Neural cell (in vitro differentiated cells): ENCODE data around the gene LIMS2. TPM values are rescaled to one million over a fixed set of nuclear protein-coding genes. Genes with fewer than 3 reads are reported as not detected.

Source experiments
- H2AFZ ChIP-seq: fragments of 200-600, 300-800 bp; sonication (generic), shearing (Covaris generic); 2 replicates; pipeline ENCODE4 v1.6.0; 2014; ENCODE audit warnings: low read depth, mild to moderate bottlenecking, antibody characterized with exemption, low read length, moderate library complexity
- H3F3A ChIP-seq: fragments of 200-600 bp; shearing (Covaris generic); 2 replicates; pipeline ENCODE4 v1.6.1; 2016; ENCODE audit warnings: mild to moderate bottlenecking, moderate library complexity, mixed read lengths, antibody characterized with exemption, low read length; ENCODE audit not compliant: insufficient read depth, poor library complexity, severe bottlenecking
- H3K27ac ChIP-seq: fragments of 200-600, 300-800 bp; sonication (generic), shearing (Covaris generic); 2 replicates; pipeline ENCODE4 v1.5.1; 2014; ENCODE audit warnings: mild to moderate bottlenecking, low read length, moderate library complexity
- H3K27me3 ChIP-seq: fragments of 300-800, 200-600 bp; sonication (generic), shearing (Covaris generic); 2 replicates; pipeline ENCODE4 v1.6.0; 2014; ENCODE audit warnings: mild to moderate bottlenecking, low read depth, low read length, moderate library complexity; ENCODE audit not compliant: insufficient read depth
- H3K36me3 ChIP-seq: fragments of 300-800, 200-600 bp; sonication (generic), shearing (Covaris generic); 2 replicates; pipeline ENCODE4 v1.5.1; 2014; ENCODE audit warnings: mild to moderate bottlenecking, antibody characterized with exemption, low read length, moderate library complexity; ENCODE audit not compliant: insufficient read depth
- H3K4me2 ChIP-seq: fragments of 300-800, 200-600 bp; sonication (generic), shearing (Covaris generic); 2 replicates; pipeline ENCODE4 v1.6.0; 2014; ENCODE audit warnings: mild to moderate bottlenecking, low read length
- H3K4me3 ChIP-seq: fragments of 300-800, 200-600 bp; sonication (generic), shearing (Covaris generic); 2 replicates; pipeline ENCODE4 v1.5.1; 2014; ENCODE audit warnings: mild to moderate bottlenecking, low read length, moderate library complexity
- H3K79me2 ChIP-seq: fragments of 200-600 bp; shearing (Covaris generic); replicated peaks from 2 replicates; pipeline ENCODE4 v1.6.0; 2014; ENCODE audit warnings: mild to moderate bottlenecking, low read length, moderate library complexity; ENCODE audit not compliant: insufficient read depth
- H3K9ac ChIP-seq: fragments of 300-800, 200-600 bp; sonication (generic), shearing (Covaris generic); 2 replicates; pipeline ENCODE4 v1.6.1; 2016; ENCODE audit warnings: mild to moderate bottlenecking, low read length, mixed read lengths
- H3K9me2 ChIP-seq: fragments of 200-600 bp; shearing (Covaris generic); 2 replicates; pipeline ENCODE4 v1.6.1; 2016; ENCODE audit warnings: mild to moderate bottlenecking, low read length, mixed read lengths; ENCODE audit not compliant: insufficient read depth
- H3K9me3 ChIP-seq: fragments of 200-600, 300-800 bp; sonication (generic), shearing (Covaris generic); 2 replicates; pipeline ENCODE4 v1.6.1; 2016; ENCODE audit warnings: mild to moderate bottlenecking, mixed run types, low read length, moderate library complexity, mixed read lengths
- H4K20me1 ChIP-seq: fragments of 200-600 bp; shearing (Covaris generic); 2 replicates; pipeline ENCODE4 v1.6.1; 2016; ENCODE audit warnings: mild to moderate bottlenecking, mixed run types; ENCODE audit not compliant: insufficient read depth
- CTCF ChIP-seq: fragments of 450-650 bp; IDR thresholded peaks from 2 replicates; pipeline ENCODE4 v1.5.1; 2014; ENCODE audit warnings: antibody characterized with exemption, mild to moderate bottlenecking, moderate library complexity; ENCODE audit not compliant: poor library complexity, severe bottlenecking
- EP300 ChIP-seq: fragments of 450-650 bp; conservative IDR thresholded peaks from 2 replicates; pipeline ENCODE4 v1.6.1; 2014; ENCODE audit warnings: antibody characterized with exemption, mild to moderate bottlenecking, moderate library complexity; ENCODE audit not compliant: poor library complexity, severe bottlenecking
- EZH2 ChIP-seq: fragments of 200-600, 300-800 bp; shearing (Covaris generic), sonication (generic); IDR thresholded peaks from 2 replicates; pipeline ENCODE4 v1.6.1; 2014; ENCODE audit warnings: antibody characterized with exemption, low read length, borderline replicate concordance, mild to moderate bottlenecking; ENCODE audit not compliant: insufficient read depth, poor library complexity, severe bottlenecking
- MXI1 ChIP-seq: fragments of 450-650 bp; conservative IDR thresholded peaks from 2 replicates; pipeline ENCODE4 v1.6.1; 2014; ENCODE audit warnings: antibody characterized with exemption, mild to moderate bottlenecking; ENCODE audit not compliant: poor library complexity, severe bottlenecking
- POLR2AphosphoS5 ChIP-seq: IDR thresholded peaks from 2 replicates; pipeline ENCODE4 v1.6.1; 2012
- RAD21 ChIP-seq: fragments of 450-650 bp; conservative IDR thresholded peaks from 2 replicates; pipeline ENCODE4 v1.6.1; 2014; ENCODE audit warnings: antibody characterized with exemption, mild to moderate bottlenecking, moderate library complexity
- REST ChIP-seq: IDR thresholded peaks from 2 replicates; pipeline ENCODE4 v1.6.1; 2012; ENCODE audit warnings: borderline replicate concordance
- SMC3 ChIP-seq: fragments of 450-650 bp; conservative IDR thresholded peaks from 2 replicates; pipeline ENCODE4 v1.6.1; 2014; ENCODE audit warnings: antibody characterized with exemption, mild to moderate bottlenecking, moderate library complexity; ENCODE audit not compliant: poor library complexity
- TAF1 ChIP-seq: IDR thresholded peaks from 2 replicates; pipeline ENCODE4 v1.6.1; 2012; ENCODE audit warnings: low read depth
- polyA plus RNA-seq: library from polyadenylated mRNA; depleted of rRNA; stranded (reverse); fragments of >200 nt; gene quantifications from 2 replicates; pipeline ENCODE4 v1.2.3, GENCODE V29; 2014

LIMS2 gene
- polyA plus RNA-seq, 1 donor from 2014 or later, result not detected

GRCh38 chr2:127670055-127670956, 5.0 kb downstream of the LIMS2 start:
- no peaks in the 10 kb centered on the region for H3K79me2 ChIP-seq
- no peak overlapping the region for H3K4me2 ChIP-seq
- no peaks in the 10 kb centered on the region for H3K9me3 ChIP-seq
- no peaks in the 10 kb centered on the region for H4K20me1 ChIP-seq
- no peaks in the 10 kb centered on the region for H3K9me2 ChIP-seq
- no peaks in the 10 kb centered on the region for H3F3A ChIP-seq
- H3K9ac ChIP-seq, result no peak overlapping the region
- no peak overlapping the region for H3K27ac ChIP-seq
- no peak overlapping the region for H3K4me3 ChIP-seq
- H3K36me3 ChIP-seq, result no peaks in the 10 kb centered on the region
- peaks cover 19% of the 10 kb centered on the region for H3K27me3 ChIP-seq
- no peak for TF ChIP-seq REST
- no peak for TF ChIP-seq TAF1
- TF ChIP-seq POLR2AphosphoS5, result no peak
- TF ChIP-seq CTCF, result no peak
- no peak for TF ChIP-seq SMC3
- TF ChIP-seq EZH2, result no peak
- TF ChIP-seq MXI1, result no peak
- no peak for TF ChIP-seq RAD21
- no peak for TF ChIP-seq EP300
- H2AFZ ChIP-seq, result no peak overlapping the region

GRCh38 chr2:127669056-127669455, 6.3 kb downstream of the LIMS2 start:
- no peak overlapping the region for H3K4me2 ChIP-seq

More at GRCh38 chr2:127669056-127669455, 6.3 kb downstream of the LIMS2 start:
- Histone ChIP-seq H3K9me3 (no peaks in the 10 kb centered on the region), H3K9ac (no peak overlapping the region), H3K4me3 (no peak overlapping the region), H3K27ac (no peak overlapping the region), H3K79me2 (no peaks in the 10 kb centered on the region), H3K27me3 (peaks cover 20% of the 10 kb centered on the region), H3K9me2 (no peaks in the 10 kb centered on the region), H3K36me3 (no peaks in the 10 kb centered on the region), H3F3A (no peaks in the 10 kb centered on the region), H2AFZ (no peak overlapping the region), H4K20me1 (no peaks in the 10 kb centered on the region)
- TF ChIP-seq POLR2AphosphoS5, result no peak
- no peak for TF ChIP-seq SMC3
